ENCODE measurements around the gene C2orf74.

DNA sequence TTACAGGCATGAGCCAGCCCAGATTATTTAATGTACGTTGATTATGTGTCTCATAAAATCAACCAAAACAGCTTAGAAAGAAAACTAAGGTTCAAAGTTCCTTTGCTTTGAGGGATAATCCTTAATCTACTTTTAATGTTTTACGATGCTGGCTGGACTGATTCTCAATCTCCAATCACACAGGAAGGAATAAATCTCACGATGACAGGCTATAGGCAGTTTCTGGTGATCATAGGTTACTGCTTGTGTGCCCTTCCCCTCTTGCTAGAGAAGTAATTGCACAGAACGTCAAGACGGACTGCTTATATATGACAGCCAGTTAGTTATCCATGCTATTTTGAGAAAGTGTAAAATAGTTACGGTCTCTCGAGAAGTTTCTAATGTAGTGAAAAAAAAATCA, 43.1 kb downstream of the C2orf74 start:
- TF ChIP-seq, protein P1, sequence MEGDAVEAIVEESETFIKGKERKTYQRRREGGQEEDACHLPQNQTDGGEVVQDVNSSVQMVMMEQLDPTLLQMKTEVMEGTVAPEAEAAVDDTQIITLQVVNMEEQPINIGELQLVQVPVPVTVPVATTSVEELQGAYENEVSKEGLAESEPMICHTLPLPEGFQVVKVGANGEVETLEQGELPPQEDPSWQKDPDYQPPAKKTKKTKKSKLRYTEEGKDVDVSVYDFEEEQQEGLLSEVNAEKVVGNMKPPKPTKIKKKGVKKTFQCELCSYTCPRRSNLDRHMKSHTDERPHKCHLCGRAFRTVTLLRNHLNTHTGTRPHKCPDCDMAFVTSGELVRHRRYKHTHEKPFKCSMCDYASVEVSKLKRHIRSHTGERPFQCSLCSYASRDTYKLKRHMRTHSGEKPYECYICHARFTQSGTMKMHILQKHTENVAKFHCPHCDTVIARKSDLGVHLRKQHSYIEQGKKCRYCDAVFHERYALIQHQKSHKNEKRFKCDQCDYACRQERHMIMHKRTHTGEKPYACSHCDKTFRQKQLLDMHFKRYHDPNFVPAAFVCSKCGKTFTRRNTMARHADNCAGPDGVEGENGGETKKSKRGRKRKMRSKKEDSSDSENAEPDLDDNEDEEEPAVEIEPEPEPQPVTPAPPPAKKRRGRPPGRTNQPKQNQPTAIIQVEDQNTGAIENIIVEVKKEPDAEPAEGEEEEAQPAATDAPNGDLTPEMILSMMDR (conservative IDR thresholded peaks at IDR 0.05 in 1 of 2, IDR thresholded peaks at IDR 0.05 in 1 of 2; ENCODE audit: extremely low read depth in 1 of 2, insufficient read depth in 1 of 2, low read depth in 1 of 2, low read length in 2 of 2): no peak
- no peak for TF ChIP-seq EZH2 (IDR thresholded peaks at IDR 0.05; ENCODE audit: borderline replicate concordance, low read length)

All from mammary epithelial cell (primary cell).